KG1 (cell line): Measurements from ENCODE around the gene CD34.

Source experiments
- DNase-seq: peaks from one replicate; lab custom pipeline; 2025; lab: John Stamatoyannopoulos, UW

Gene CD34

DNA sequence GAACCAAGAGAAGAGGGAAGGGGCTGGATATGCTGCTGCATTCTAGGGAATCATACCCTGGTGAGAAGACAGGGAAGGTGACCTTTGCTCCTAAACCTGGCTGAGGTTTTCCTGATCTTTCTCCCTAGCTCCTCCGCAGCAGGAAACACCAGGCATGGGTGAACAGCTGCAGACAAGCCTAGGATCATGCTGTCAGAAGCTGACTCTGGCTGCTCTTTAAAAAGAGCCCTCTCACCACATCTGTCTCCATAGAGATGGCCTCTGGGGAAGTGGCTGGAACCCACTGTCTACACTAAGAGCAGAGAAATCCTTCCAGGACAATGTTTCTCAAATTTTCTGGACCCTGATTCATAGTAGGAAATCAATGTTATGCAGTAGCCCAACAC lies 57.6 kb downstream of the CD34 start:
- DNase-seq = no peak

DNA sequence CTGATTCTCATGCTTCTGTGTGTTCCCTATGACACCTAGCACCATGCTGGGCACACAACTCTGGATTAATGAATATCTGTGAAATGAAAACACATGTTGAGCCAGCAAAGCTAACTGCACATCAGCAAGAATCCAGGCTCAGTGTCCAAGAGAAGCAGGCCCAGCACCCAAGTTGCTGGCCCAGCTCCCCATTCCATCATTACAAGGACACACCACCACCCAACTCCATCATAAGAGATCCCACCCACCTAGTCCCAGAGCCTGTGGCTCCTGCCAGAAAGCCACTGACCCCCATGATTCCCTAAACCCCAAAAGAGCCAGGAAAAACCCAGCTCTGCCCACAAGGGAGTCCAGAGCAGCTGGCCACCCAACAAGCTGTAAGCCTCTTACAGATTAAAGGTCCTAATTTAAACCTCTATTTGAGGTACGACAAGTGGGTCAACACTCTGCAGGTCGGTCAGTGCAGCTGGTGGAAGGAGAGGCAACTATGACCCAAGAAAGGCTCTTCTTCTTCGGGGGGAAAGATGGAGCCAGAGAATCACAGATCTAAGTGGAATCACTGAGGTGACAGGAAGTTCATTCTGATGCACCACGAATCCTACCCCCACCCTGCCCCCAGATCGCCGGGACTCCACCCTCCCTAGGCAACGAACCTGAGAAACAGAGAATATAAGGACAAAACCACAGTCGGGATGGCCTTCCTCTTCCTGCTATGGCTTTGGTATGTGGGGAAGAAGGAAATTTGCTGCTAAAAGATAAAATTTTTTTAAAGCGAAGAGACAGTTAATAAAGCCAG lies 58.2 kb downstream of the CD34 start:
- DNase-seq = no peak

GRCh38 chr1:207851696-207852095 lies 59.2 kb downstream of the CD34 start:
- DNase-seq = no peak

- DNase-seq = no peak
Measured at GRCh38 chr1:207850621-207851407, 60.1 kb downstream of the CD34 start.

DNA sequence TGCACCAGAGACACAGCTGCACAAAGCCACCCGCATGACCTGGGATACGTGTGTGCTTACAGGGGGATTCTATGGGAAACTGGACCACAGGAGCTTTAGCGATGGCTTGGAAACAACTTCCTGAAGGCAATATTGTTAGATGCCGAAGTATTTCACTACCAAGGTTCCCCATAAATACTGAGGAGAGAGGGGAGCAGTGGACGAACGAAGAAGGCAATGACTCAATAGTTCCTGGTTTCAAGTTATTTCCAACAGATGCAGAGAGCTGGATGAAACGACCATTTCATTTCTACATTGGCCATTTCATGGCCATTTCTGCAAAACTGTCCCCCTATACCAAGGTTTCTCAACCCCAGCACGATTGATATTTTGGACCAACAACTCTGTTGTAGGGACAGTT lies 61.3 kb downstream of the CD34 start:
- no peak for DNase-seq

GRCh38 chr1:207849016-207849415 lies 61.9 kb downstream of the CD34 start:
- DNase-seq = no peak

GRCh38 chr1:207848234-207848633 lies 62.7 kb downstream of the CD34 start:
- DNase-seq = no peak

DNA sequence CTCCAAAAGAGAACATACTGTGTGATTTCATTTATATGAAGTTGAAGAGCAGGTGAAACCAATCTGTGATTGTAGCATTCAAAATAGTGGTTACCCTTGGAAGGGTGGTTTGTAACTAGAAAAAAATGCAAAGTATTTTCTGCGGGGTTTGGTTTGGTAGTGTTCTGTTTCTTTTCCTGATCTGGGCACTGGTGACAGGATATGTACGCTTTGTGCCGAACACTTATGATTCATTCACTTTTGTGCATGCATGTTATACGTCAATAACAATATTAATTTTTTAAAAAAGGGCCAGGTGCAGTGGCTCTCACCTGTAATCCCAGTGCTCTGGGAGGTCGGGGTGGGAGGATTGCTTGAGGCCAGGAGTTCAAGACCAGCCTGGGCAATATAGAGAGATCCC lies 63.8 kb downstream of the CD34 start:
- DNase-seq = no peak

DNA sequence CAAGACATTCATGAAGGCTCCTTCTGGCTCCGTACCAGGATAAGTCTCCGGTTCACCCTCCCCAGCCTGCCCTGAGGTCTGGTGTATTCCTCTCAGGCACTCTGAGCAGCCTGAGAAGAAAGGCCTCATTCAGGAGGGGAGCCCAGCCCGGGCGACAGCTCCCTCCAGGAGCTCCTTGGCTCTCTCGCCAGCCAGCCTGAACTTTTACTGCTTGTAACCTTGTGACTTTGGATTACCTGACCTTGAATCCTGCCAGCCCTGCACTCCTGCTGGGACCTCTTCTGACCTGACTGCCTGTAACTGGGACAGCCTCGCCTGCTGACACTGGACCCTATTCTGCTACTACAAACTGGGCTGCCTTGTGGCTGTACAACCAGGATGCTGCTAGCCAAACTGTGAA lies 65.8 kb downstream of the CD34 start:
- DNase-seq = no peak

- no peak for DNase-seq
Measured at GRCh38 chr1:207844371-207844770, 66.6 kb downstream of the CD34 start.

- no peak for DNase-seq
Measured at GRCh38 chr1:207842506-207842905, 68.4 kb downstream of the CD34 start.

- DNase-seq = no peak
Measured at GRCh38 chr1:207841901-207842300, 69.0 kb downstream of the CD34 start.

- DNase-seq = no peak
Measured at GRCh38 chr1:207841293-207841692, 69.6 kb downstream of the CD34 start.

DNA sequence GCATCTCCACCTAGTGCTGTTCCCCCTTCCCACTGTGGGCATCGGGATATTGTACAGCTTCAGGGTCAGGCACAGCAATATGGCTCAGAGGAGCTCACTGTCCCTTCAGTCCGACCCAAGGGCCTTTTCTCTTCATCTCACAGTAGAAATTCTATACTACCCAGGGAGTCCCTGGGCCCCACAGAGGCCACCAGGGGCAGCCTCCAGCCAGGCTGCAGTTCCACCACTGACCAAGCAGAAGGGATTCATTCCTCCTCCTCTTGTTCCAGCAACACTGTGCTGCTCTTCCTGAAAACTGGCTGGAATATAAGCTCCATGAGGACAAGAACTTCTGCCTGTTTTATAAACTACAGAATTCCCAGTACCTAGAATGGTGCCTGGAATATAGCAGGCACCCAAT lies 70.5 kb downstream of the CD34 start:
- no peak for DNase-seq

- no peak for DNase-seq
Measured at GRCh38 chr1:207839083-207839413, 71.9 kb downstream of the CD34 start.

- DNase-seq = no peak
Measured at GRCh38 chr1:207838156-207839082, 72.5 kb downstream of the CD34 start.

DNA sequence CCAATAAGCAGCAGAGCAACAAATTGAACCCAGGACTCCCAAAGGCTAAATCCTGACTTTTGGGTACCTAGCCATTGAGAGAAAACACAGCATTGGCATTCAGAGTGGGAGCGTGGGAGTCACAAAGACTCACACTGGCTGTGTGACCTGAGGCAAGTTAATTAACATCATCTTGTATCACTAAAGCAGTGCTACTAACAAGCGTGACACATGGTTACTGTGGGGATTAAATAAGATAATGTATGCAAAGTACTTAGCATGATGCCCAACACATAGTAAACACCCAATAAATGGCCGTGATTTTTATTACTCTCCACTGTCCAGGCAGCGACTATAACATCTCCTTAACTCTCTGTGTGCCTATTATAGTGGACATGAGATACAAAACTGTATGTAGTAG lies 73.3 kb downstream of the CD34 start:
- DNase-seq = no peak

DNA sequence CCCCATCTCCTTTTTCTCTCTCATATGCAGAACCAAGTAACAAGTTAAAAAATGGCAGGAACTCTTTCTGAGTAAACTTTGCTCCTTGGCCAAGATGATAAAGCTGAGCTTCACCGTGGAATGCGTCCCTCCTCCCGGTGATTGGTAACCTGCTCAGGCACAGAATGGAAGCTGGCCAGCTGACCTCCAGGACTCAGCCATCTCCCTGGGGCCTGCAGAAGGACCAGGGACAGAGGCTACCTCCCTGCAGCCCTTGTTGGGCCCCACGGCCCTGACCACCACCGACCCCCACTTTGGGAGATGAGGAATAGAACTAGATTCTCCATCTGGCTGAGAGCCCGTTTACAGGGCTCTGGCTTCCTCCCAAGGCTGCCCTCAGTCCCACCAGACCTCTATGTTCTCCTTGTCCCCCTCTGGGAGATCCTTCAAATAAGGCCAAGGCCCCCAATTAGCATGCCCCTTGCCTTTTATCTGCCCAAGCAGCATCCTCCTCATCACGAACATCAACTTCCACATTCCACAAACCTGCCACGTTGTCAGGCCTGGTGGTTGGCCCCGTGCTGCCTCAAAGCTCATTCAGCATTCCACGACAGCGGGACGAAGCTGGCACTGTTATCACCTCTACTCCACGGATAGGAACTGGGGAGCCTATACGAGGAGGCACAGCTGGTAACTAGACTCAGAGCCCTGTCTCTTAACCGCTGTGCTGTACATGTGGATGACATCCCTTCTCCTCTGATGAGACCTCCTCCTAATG lies 74.2 kb downstream of the CD34 start:
- DNase-seq = no peak

GRCh38 chr1:207835958-207836357 lies 75.0 kb downstream of the CD34 start:
- no peak for DNase-seq

- DNase-seq = no peak
Measured at GRCh38 chr1:207833956-207834660, 76.8 kb downstream of the CD34 start.

GRCh38 chr1:207833381-207833780 lies 77.5 kb downstream of the CD34 start:
- no peak for DNase-seq
